IPS-18a (cell line): ENCODE results near the gene TGFBI.

ENCODE experiments used
- H3K27ac ChIP-seq: one replicate; pipeline ENCODE4 v1.5.1; 2013; ENCODE audit warnings: low read length
- H3K27me3 ChIP-seq: one replicate; pipeline ENCODE4 v1.6.1; 2013; ENCODE audit warnings: mild to moderate bottlenecking, low read length; ENCODE audit not compliant: control insufficient read depth, insufficient read depth
- H3K36me3 ChIP-seq: one replicate; pipeline ENCODE4 v1.6.1; 2013; ENCODE audit warnings: low read depth, low read length; ENCODE audit not compliant: control insufficient read depth
- H3K4me1 ChIP-seq: one replicate; pipeline ENCODE4 v1.6.1; 2013; ENCODE audit warnings: low read depth, low read length; ENCODE audit not compliant: control insufficient read depth
- H3K4me3 ChIP-seq: one replicate; pipeline ENCODE4 v1.5.1; 2013; ENCODE audit warnings: low read length
- H3K9ac ChIP-seq: one replicate; pipeline ENCODE4 v1.6.1; 2013; ENCODE audit warnings: mild to moderate bottlenecking, low read length, moderate library complexity
- H3K9me3 ChIP-seq: one replicate; pipeline ENCODE4 v1.6.1; 2013; ENCODE audit warnings: low read depth, low read length; ENCODE audit not compliant: control insufficient read depth

TGFBI gene

GRCh38 chr5:136109453-136110135 is 80.8 kb downstream of the TGFBI start:
- no peak overlapping the region for H3K9ac ChIP-seq
- no peak overlapping the region for H3K27ac ChIP-seq
- no peaks in the 10 kb centered on the region for H3K27me3 ChIP-seq
- no peak overlapping the region for H3K4me3 ChIP-seq
- peaks cover 8% of the 10 kb centered on the region for H3K4me1 ChIP-seq
- no peaks in the 10 kb centered on the region for H3K36me3 ChIP-seq
- no peaks in the 10 kb centered on the region for H3K9me3 ChIP-seq
